SK-N-SH (cell line): ENCODE results near the gene FNDC3B. TPM values are rescaled to one million over a fixed set of nuclear protein-coding genes. Genes with fewer than 3 reads are reported as not detected.

ENCODE experiments used
- CTCF ChIA-PET: fragments of 300-600, 350-600 bp; formaldehyde crosslinking; extraction: SDS; loops from one replicate; lab custom pipeline; 2021; lab: Yijun Ruan, JAX
- POLR2A ChIA-PET: fragments of 350-600 bp; sonication (Branson Sonifier 250); formaldehyde crosslinking; extraction: SDS; loops from one replicate; lab custom pipeline; 2020; ENCODE audit warnings: antibody characterized with exemption, inconsistent platforms; lab: Yijun Ruan, JAX
- DNase-seq: peaks from one replicate; pipeline ENCODE4 v3.0.0; 2012
- H2AFZ ChIP-seq: fragments of 200-600 bp; sonication (generic); 2 replicates; pipeline ENCODE4 v1.8.1; 2016; ENCODE audit warnings: antibody characterized with exemption, mild to moderate bottlenecking, low read depth
- H3F3A ChIP-seq: fragments of 200-600 bp; sonication (generic); replicated peaks from 2 replicates; pipeline ENCODE3; 2016; ENCODE audit warnings: antibody characterized with exemption, mild to moderate bottlenecking; ENCODE audit not compliant: insufficient read depth
- H3K27ac ChIP-seq, 2 experiments: fragments of 200-500 bp in 1 of 2; fragments of 200-600 bp in 1 of 2; sonication (Bioruptor generic) in 1 of 2; sonication (generic), shearing (Covaris generic) in 1 of 2; 2 replicates each; pipeline versions ENCODE4 v1.5.1 to v1.6.1; 2014 to 2016; ENCODE audit warnings: low read depth in 2 of 2, inconsistent platforms in 1 of 2, low read length in 1 of 2, mild to moderate bottlenecking in 1 of 2, mixed read lengths in 1 of 2
- H3K27me3 ChIP-seq: fragments of 200-600 bp; sonication (generic), shearing (Covaris generic); 2 replicates; pipeline ENCODE4 v1.6.1; 2016; ENCODE audit warnings: mixed run types; ENCODE audit not compliant: insufficient read depth
- H3K36me3 ChIP-seq, 2 experiments: fragments of 200-500 bp in 1 of 2; fragments of 200-600 bp in 1 of 2; sonication (Bioruptor generic) in 1 of 2; sonication (generic) in 1 of 2; replicated peaks in 1 of 2; 2 replicates each; pipeline versions ENCODE3 to v1.5.1; 2014 to 2016; ENCODE audit warnings: low read length in 1 of 2, mild to moderate bottlenecking in 1 of 2; ENCODE audit not compliant: insufficient read depth in 2 of 2, control insufficient read depth in 1 of 2
- H3K4me1 ChIP-seq, 2 experiments: fragments of 200-500 bp in 1 of 2; fragments of 200-600 bp in 1 of 2; sonication (Bioruptor generic) in 1 of 2; sonication (generic), shearing (Covaris generic) in 1 of 2; 2 replicates each; pipeline versions ENCODE4 v1.5.1 to v1.6.1; 2014 to 2016; ENCODE audit warnings: low read depth in 1 of 2, low read length in 1 of 2, mixed run types in 1 of 2; ENCODE audit not compliant: insufficient read depth in 2 of 2, control insufficient read depth in 1 of 2
- H3K4me2 ChIP-seq: fragments of 200-600 bp; sonication (generic), shearing (Covaris generic); 2 replicates; pipeline ENCODE4 v1.6.1; 2017; ENCODE audit warnings: mixed run types
- H3K4me3 ChIP-seq, 2 experiments: fragments of 200-500 bp in 1 of 2; fragments of 200-600 bp in 1 of 2; sonication (Bioruptor generic) in 1 of 2; sonication (generic), shearing (Covaris generic) in 1 of 2; 2 replicates each; pipeline versions ENCODE4 v1.5.1 to v1.8.1; 2014 to 2016; ENCODE audit warnings: low read depth in 2 of 2, inconsistent platforms in 1 of 2, low read length in 1 of 2, mild to moderate bottlenecking in 1 of 2, mixed read lengths in 1 of 2, moderate library complexity in 1 of 2
- H3K79me2 ChIP-seq: fragments of 200-600 bp; sonication (generic); 2 replicates; pipeline ENCODE4 v1.8.1; 2017; ENCODE audit warnings: mild to moderate bottlenecking; ENCODE audit not compliant: insufficient read depth
- H3K9ac ChIP-seq: fragments of 200-600 bp; sonication (generic); 2 replicates; pipeline ENCODE4 v1.6.1; 2017; ENCODE audit warnings: mixed run types
- H3K9me2 ChIP-seq: fragments of 200-600 bp; sonication (generic); 2 replicates; pipeline ENCODE4 v1.6.1; 2017; ENCODE audit warnings: mixed run types
- H3K9me3 ChIP-seq: fragments of 200-600 bp; sonication (generic); 2 replicates; pipeline ENCODE4 v1.6.1; 2017; ENCODE audit warnings: mixed run types, mild to moderate bottlenecking, moderate library complexity
- H4K20me1 ChIP-seq: fragments of 200-600 bp; sonication (generic); 2 replicates; pipeline ENCODE4 v1.6.1; 2017; ENCODE audit warnings: mild to moderate bottlenecking, mixed run types; ENCODE audit not compliant: insufficient read depth
- EZH2phosphoT487 ChIP-seq: fragments of 200-600 bp; sonication (generic); IDR thresholded peaks from 2 replicates; pipeline ENCODE4 v1.6.1; 2017; ENCODE audit warnings: low read depth, mixed run types, mild to moderate bottlenecking, antibody characterized with exemption, moderate library complexity, borderline replicate concordance
- FOXM1 ChIP-seq: IDR thresholded peaks from 2 replicates; pipeline ENCODE4 v1.4.0; 2012; ENCODE audit warnings: low read depth, mild to moderate bottlenecking
- GATA2 ChIP-seq: sonication (generic); formaldehyde crosslinking; IDR thresholded peaks from 2 replicates; pipeline ENCODE4 v1.5.0; 2020; ENCODE audit warnings: mild to moderate bottlenecking, missing genetic modification reagents
- MEF2A ChIP-seq: IDR thresholded peaks from 2 replicates; pipeline ENCODE4 v1.4.0; 2012; ENCODE audit warnings: low read depth, borderline replicate concordance
- NFIC ChIP-seq: IDR thresholded peaks from 2 replicates; pipeline ENCODE4 v1.4.0; 2012; ENCODE audit warnings: borderline replicate concordance
- SIN3A ChIP-seq: IDR thresholded peaks from 2 replicates; pipeline ENCODE4 v1.6.1; 2012; ENCODE audit warnings: low read depth, mild to moderate bottlenecking, low read length, moderate library complexity, borderline replicate concordance
- SMC3 ChIP-seq: IDR thresholded peaks from 2 replicates; pipeline ENCODE4 v1.6.1; 2012; ENCODE audit warnings: low read depth, low read length, improper control_type of control experiment
- TCF12 ChIP-seq: IDR thresholded peaks from 2 replicates; pipeline ENCODE4 v1.4.0; 2012
- TEAD4 ChIP-seq: IDR thresholded peaks from 2 replicates; pipeline ENCODE4 v1.4.0; 2012; ENCODE audit warnings: mild to moderate bottlenecking, borderline replicate concordance; ENCODE audit not compliant: insufficient read depth
- USF1 ChIP-seq: IDR thresholded peaks from 2 replicates; pipeline ENCODE4 v1.4.0; 2012; ENCODE audit warnings: low read depth, borderline replicate concordance
- WGBS: methylation state at CpG from one replicate; pipeline ENCODE4 v1.1.6; 2017; ENCODE audit warnings: low lambda C conversion rate; 5-methylcytosine and 5-hydroxymethylcytosine counted together
- polyA plus RNA-seq, 3 experiments: library from polyadenylated mRNA; depleted of rRNA; stranded (reverse); fragments of >200 nt; gene quantifications; 2 replicates each; pipeline ENCODE4 v1.2.3, GENCODE V29; 2012
- TF ChIP-seq, protein P1 (sequence below): IDR thresholded peaks from 2 replicates; pipeline ENCODE4; 2012
- TF ChIP-seq, protein P2 (sequence below): IDR thresholded peaks from 2 replicates; pipeline ENCODE4 v1.6.1; 2012; ENCODE audit warnings: mild to moderate bottlenecking, low read depth, low read length, moderate library complexity

Gene FNDC3B
- polyA plus RNA-seq, 1 of the 3 experiments (the other 2 are of a cell fraction): 10.4 TPM

GRCh38 chr3:172216267-172216666 lies 176.9 kb downstream of the FNDC3B start:
- Histone ChIP-seq H4K20me1 (peaks cover 58% of the 10 kb centered on the region), H2AFZ (no peak overlapping the region), H3K27me3 (no peaks in the 10 kb centered on the region), H3K27ac (no peak overlapping the region), H3K4me2 (no peak overlapping the region), H3K9me2 (no peaks in the 10 kb centered on the region), H3F3A (peaks cover 31% of the 10 kb centered on the region), H3K4me1 (peaks cover 4 to 34% of the 10 kb centered on the region in 2 experiments), H3K79me2 (peaks cover 97% of the 10 kb centered on the region), H3K9me3 (no peaks in the 10 kb centered on the region), H3K4me3 (no peak overlapping the region), H3K36me3 (peaks cover 0 to 7% of the 10 kb centered on the region in 2 experiments), H3K9ac (no peak overlapping the region)
- WGBS: 96% methylated on average over 5 of the region's 5 CpGs
- CTCF ChIA-PET: no interaction called here
- TF ChIP-seq FOXM1 (no peak), TEAD4 (no peak), TCF12 (no peak), EZH2phosphoT487 (no peak), NFIC (no peak), SIN3A (no peak), GATA2 (CRISPR knock-in tag) (no peak), MEF2A (no peak), SMC3 (no peak), USF1 (no peak)
- TF ChIP-seq, protein P1, sequence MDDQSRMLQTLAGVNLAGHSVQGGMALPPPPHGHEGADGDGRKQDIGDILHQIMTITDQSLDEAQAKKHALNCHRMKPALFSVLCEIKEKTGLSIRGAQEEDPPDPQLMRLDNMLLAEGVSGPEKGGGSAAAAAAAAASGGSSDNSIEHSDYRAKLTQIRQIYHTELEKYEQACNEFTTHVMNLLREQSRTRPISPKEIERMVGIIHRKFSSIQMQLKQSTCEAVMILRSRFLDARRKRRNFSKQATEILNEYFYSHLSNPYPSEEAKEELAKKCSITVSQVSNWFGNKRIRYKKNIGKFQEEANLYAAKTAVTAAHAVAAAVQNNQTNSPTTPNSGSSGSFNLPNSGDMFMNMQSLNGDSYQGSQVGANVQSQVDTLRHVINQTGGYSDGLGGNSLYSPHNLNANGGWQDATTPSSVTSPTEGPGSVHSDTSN: no peak
- TF ChIP-seq, protein P2, sequence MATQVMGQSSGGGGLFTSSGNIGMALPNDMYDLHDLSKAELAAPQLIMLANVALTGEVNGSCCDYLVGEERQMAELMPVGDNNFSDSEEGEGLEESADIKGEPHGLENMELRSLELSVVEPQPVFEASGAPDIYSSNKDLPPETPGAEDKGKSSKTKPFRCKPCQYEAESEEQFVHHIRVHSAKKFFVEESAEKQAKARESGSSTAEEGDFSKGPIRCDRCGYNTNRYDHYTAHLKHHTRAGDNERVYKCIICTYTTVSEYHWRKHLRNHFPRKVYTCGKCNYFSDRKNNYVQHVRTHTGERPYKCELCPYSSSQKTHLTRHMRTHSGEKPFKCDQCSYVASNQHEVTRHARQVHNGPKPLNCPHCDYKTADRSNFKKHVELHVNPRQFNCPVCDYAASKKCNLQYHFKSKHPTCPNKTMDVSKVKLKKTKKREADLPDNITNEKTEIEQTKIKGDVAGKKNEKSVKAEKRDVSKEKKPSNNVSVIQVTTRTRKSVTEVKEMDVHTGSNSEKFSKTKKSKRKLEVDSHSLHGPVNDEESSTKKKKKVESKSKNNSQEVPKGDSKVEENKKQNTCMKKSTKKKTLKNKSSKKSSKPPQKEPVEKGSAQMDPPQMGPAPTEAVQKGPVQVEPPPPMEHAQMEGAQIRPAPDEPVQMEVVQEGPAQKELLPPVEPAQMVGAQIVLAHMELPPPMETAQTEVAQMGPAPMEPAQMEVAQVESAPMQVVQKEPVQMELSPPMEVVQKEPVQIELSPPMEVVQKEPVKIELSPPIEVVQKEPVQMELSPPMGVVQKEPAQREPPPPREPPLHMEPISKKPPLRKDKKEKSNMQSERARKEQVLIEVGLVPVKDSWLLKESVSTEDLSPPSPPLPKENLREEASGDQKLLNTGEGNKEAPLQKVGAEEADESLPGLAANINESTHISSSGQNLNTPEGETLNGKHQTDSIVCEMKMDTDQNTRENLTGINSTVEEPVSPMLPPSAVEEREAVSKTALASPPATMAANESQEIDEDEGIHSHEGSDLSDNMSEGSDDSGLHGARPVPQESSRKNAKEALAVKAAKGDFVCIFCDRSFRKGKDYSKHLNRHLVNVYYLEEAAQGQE: no peak
- POLR2A ChIA-PET: no interaction called here
- no peak for DNase-seq

DNA sequence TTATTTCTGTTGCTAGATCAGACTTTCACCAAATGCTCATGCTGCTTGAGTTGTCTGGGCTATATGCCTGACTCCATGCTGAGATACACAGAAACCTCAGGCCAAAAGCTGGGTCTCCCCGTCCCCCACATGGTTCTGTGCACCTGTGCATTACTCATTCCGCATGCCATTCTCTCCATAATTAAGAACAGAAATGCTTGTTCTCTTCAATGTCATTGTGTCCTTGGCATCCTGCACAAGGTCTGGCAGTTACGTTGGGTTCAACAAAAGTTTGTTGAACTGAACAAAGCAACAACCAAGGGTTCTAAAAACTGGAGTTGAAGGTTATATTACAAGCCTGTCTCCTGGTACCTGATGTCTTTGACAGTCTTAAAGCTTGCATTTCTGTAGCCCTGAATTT lies 177.5 kb downstream of the FNDC3B start:
- 96% methylated on average over 3 of the region's 3 CpGs for WGBS
- DNase-seq: no peak
- H3K9me3 ChIP-seq: no peaks in the 10 kb centered on the region
- H2AFZ ChIP-seq: no peak overlapping the region
- peaks cover 33% of the 10 kb centered on the region for H3F3A ChIP-seq
- CTCF ChIA-PET: no interaction called here
- no peaks in the 10 kb centered on the region for H3K27me3 ChIP-seq
- H3K4me3 ChIP-seq: no peak overlapping the region
- peaks cover 95% of the 10 kb centered on the region for H3K79me2 ChIP-seq
- no peak overlapping the region for H3K4me2 ChIP-seq
- no peaks in the 10 kb centered on the region for H3K9me2 ChIP-seq
- peaks cover 0 to 7% of the 10 kb centered on the region in 2 experiments for H3K36me3 ChIP-seq
- TF ChIP-seq NFIC (no peak), FOXM1 (no peak)
- POLR2A ChIA-PET: no interaction called here
- H3K27ac ChIP-seq: no peak overlapping the region
- H4K20me1 ChIP-seq: peaks cover 52% of the 10 kb centered on the region
- no peak overlapping the region for H3K9ac ChIP-seq
- H3K4me1 ChIP-seq: peaks cover 8 to 40% of the 10 kb centered on the region in 2 experiments
